ENCODE data around the gene POLR2L. TPM values are rescaled to one million over a fixed set of nuclear protein-coding genes. Genes with fewer than 3 reads are reported as not detected.

Gene POLR2L
- total and polyA plus RNA-seq, 2 of the 13 experiments (the other 11 are each of a cell fraction or from before 2014, with no cell fraction given) = 104 to 114 TPM

DNA sequence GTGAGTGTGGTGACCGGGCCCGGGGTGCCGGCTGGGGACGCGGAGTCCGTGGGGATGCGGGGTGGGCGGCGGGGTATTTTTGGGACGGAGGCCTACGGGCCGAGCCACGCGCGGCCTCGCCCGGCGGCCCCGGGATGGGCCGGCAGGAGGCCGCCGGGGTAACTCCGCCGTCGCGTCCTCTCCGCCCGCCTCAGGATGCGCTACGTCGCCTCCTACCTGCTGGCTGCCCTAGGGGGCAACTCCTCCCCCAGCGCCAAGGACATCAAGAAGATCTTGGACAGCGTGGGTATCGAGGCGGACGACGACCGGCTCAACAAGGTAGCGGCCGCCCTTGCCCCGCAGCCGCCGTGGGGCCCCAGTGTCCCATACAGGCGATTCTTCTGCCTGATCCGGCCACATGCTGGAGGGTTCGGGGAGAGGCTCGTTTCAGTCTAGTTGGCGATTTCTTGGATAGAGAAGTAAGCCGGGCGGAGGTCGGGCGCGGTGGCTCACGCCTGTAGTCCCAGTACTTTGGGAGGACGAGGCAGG is 32.2 kb downstream of the POLR2L start (continued):
- TF ChIP-seq, protein P1, sequence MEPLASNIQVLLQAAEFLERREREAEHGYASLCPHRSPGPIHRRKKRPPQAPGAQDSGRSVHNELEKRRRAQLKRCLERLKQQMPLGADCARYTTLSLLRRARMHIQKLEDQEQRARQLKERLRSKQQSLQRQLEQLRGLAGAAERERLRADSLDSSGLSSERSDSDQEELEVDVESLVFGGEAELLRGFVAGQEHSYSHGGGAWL (CRISPR knock-in tag; IDR thresholded peaks at IDR 0.05) = peak; percentile 26; the same call in 1 of the 2 replicates
- TF ChIP-seq NFIB (CRISPR knock-in tag; IDR thresholded peaks at IDR 0.05; ENCODE audit: borderline replicate concordance) (no peak), ZNF207 (IDR thresholded peaks at IDR 0.05; ENCODE audit: borderline replicate concordance) (no peak), PREB (CRISPR knock-in tag; IDR thresholded peaks at IDR 0.05) (no peak), ZNF3 (CRISPR knock-in tag; IDR thresholded peaks at IDR 0.05) (no peak), FOXK1 (CRISPR knock-in tag; IDR thresholded peaks at IDR 0.05; ENCODE audit: borderline replicate concordance, low read depth) (no peak), CHD4 (IDR thresholded peaks at IDR 0.05; ENCODE audit: borderline replicate concordance, low read length) (no peak), MED8 (CRISPR knock-in tag; IDR thresholded peaks at IDR 0.05; ENCODE audit: insufficient replicate concordance) (no peak), YEATS2 (CRISPR knock-in tag; IDR thresholded peaks at IDR 0.05; ENCODE audit: borderline replicate concordance) (no peak), ZNF816 (CRISPR knock-in tag; IDR thresholded peaks at IDR 0.05; ENCODE audit: borderline replicate concordance) (0 out of 2 replicates have a peak, but pooled peaks have one; percentile 32), SKI (IDR thresholded peaks at IDR 0.05; ENCODE audit: partially characterized antibody) (no peak), SRF (IDR thresholded peaks at IDR 0.05; ENCODE audit: low read depth, low read length) (no peak), PRDM4 (CRISPR knock-in tag; IDR thresholded peaks at IDR 0.05; ENCODE audit: borderline replicate concordance) (no peak), ZNF10 (CRISPR knock-in tag; IDR thresholded peaks at IDR 0.05; ENCODE audit: borderline replicate concordance, low read depth) (no peak), ZNF124 (CRISPR knock-in tag; IDR thresholded peaks at IDR 0.05) (no peak), MATR3 (CRISPR knock-in tag; IDR thresholded peaks at IDR 0.05) (no peak), KDM4B (CRISPR knock-in tag; IDR thresholded peaks at IDR 0.05) (no peak), MTF2 (CRISPR knock-in tag; IDR thresholded peaks at IDR 0.05; ENCODE audit: borderline replicate concordance) (no peak), TARDBP (CRISPR knock-in tag; IDR thresholded peaks at IDR 0.05) (no peak)
- TF ChIP-seq, protein P2, sequence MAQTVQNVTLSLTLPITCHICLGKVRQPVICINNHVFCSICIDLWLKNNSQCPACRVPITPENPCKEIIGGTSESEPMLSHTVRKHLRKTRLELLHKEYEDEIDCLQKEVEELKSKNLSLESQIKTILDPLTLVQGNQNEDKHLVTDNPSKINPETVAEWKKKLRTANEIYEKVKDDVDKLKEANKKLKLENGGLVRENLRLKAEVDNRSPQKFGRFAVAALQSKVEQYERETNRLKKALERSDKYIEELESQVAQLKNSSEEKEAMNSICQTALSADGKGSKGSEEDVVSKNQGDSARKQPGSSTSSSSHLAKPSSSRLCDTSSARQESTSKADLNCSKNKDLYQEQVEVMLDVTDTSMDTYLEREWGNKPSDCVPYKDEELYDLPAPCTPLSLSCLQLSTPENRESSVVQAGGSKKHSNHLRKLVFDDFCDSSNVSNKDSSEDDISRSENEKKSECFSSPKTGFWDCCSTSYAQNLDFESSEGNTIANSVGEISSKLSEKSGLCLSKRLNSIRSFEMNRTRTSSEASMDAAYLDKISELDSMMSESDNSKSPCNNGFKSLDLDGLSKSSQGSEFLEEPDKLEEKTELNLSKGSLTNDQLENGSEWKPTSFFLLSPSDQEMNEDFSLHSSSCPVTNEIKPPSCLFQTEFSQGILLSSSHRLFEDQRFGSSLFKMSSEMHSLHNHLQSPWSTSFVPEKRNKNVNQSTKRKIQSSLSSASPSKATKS (CRISPR knock-in tag; IDR thresholded peaks at IDR 0.05) = no peak
- TF ChIP-seq, protein P3, sequence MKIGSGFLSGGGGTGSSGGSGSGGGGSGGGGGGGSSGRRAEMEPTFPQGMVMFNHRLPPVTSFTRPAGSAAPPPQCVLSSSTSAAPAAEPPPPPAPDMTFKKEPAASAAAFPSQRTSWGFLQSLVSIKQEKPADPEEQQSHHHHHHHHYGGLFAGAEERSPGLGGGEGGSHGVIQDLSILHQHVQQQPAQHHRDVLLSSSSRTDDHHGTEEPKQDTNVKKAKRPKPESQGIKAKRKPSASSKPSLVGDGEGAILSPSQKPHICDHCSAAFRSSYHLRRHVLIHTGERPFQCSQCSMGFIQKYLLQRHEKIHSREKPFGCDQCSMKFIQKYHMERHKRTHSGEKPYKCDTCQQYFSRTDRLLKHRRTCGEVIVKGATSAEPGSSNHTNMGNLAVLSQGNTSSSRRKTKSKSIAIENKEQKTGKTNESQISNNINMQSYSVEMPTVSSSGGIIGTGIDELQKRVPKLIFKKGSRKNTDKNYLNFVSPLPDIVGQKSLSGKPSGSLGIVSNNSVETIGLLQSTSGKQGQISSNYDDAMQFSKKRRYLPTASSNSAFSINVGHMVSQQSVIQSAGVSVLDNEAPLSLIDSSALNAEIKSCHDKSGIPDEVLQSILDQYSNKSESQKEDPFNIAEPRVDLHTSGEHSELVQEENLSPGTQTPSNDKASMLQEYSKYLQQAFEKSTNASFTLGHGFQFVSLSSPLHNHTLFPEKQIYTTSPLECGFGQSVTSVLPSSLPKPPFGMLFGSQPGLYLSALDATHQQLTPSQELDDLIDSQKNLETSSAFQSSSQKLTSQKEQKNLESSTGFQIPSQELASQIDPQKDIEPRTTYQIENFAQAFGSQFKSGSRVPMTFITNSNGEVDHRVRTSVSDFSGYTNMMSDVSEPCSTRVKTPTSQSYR (CRISPR knock-in tag; IDR thresholded peaks at IDR 0.05; ENCODE audit: borderline replicate concordance) = no peak
- TF ChIP-seq, protein P4, sequence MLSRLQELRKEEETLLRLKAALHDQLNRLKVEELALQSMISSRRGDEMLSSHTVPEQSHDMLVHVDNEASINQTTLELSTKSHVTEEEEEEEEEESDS (CRISPR knock-in tag; IDR thresholded peaks at IDR 0.05; ENCODE audit: borderline replicate concordance) = no peak
